Right atrium auricular region (tissue), 2 donors: ENCODE measurements around the gene RB1. TPM values are rescaled to one million over a fixed set of nuclear protein-coding genes. Genes with fewer than 3 reads are reported as not detected.

Source experiments
- DNase-seq: peaks from one replicate; pipeline ENCODE4 v3.0.0-alpha.2; 2019; ENCODE audit warnings: low spot score
- H3K27ac ChIP-seq, 2 donors: fragments of 200-600 bp; sonication (generic); 1 replicate in 1 of 2; 2 replicates in 1 of 2; pipeline ENCODE4 v1.5.1; 2016 to 2019
- H3K27me3 ChIP-seq, 2 donors: fragments of 200-600 bp; sonication (generic); one replicate each; pipeline versions ENCODE4 v1.5.1 to v1.6.0; 2017 to 2019
- H3K36me3 ChIP-seq: fragments of 200-600 bp; sonication (generic); one replicate; pipeline ENCODE4 v1.5.1; 2016
- H3K4me1 ChIP-seq, 2 donors: fragments of 200-600 bp; sonication (generic); one replicate each; pipeline versions ENCODE4 v1.5.1 to v1.6.0; 2017 to 2019
- H3K4me3 ChIP-seq, 2 donors: fragments of 200-600 bp; sonication (generic); 1 replicate in 1 of 2; 2 replicates in 1 of 2; pipeline ENCODE4 v1.5.1; 2017 to 2019; ENCODE audit warnings: mild to moderate bottlenecking in 1 of 2, moderate library complexity in 1 of 2
- H3K9me3 ChIP-seq, 2 donors: fragments of 200-600 bp; sonication (generic); one replicate each; pipeline ENCODE4 v1.5.1; 2019
- CTCF ChIP-seq, 2 donors: fragments of 200-600 bp; sonication (generic); IDR thresholded peaks; one replicate each; pipeline ENCODE4 v1.5.1; 2019; ENCODE audit warnings: antibody characterized with exemption in 2 of 2
- total RNA-seq, 2 donors: library from RNA; depleted of rRNA; stranded (reverse); fragments of >200 nt; gene quantifications; one replicate each; pipeline ENCODE4 v1.1.0, GENCODE V29; 2016

The RB1 gene
- total RNA-seq, 2 donors from 2014 or later, result 24.3 to 27.1 TPM

DNA sequence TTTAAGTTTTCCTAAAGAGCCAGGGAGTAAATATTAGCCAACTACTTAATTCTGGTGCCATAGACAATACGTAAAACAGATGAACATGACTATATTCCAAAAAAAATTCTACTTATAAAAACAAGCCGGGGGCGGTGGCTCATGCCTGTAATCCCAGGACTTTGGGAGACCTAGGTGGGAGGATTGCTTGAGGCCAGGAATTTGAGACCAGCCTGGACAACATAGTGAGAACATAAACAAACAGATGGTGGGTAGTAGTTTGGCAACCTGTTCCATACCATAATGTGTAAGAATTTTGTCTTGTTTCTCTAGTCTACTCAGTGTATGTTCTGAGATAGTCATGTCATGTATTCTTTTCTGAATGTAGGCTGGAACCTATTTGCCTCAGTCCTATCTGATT lies 45.1 kb upstream of the RB1 start:
- no peaks in the 10 kb centered on the region for H3K27me3 ChIP-seq
- no peak overlapping the region for H3K27ac ChIP-seq
- peaks cover 95% of the 10 kb centered on the region for H3K36me3 ChIP-seq
- no peak overlapping the region for H3K4me3 ChIP-seq
- no peaks in the 10 kb centered on the region for H3K9me3 ChIP-seq
- TF ChIP-seq CTCF (IDR thresholded peaks at IDR 0.05), result no peak
- no peak for DNase-seq
- peaks cover 0 to 24% of the 10 kb centered on the region in 2 donors for H3K4me1 ChIP-seq

DNA sequence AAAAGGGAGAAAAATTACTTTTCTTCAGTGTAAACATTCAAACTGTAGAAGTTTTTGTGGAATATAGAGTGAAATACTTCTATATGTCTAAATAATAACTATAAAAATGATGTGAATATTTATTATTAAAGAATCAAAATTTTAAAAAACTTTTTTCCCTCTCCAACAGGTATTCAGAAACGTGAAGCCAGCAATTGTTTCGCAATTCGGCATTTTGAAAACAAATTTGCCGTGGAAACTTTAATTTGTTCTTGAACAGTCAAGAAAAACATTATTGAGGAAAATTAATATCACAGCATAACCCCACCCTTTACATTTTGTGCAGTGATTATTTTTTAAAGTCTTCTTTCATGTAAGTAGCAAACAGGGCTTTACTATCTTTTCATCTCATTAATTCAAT lies 42.6 kb upstream of the RB1 start:
- H3K4me1 ChIP-seq, result peaks cover 0 to 20% of the 10 kb centered on the region in 2 donors
- no peak for DNase-seq
- H3K9me3 ChIP-seq, result no peaks in the 10 kb centered on the region
- no peak overlapping the region for H3K4me3 ChIP-seq
- TF ChIP-seq CTCF (IDR thresholded peaks at IDR 0.05), result no peak
- no peaks in the 10 kb centered on the region for H3K27me3 ChIP-seq
- peaks cover 82% of the 10 kb centered on the region for H3K36me3 ChIP-seq
- H3K27ac ChIP-seq, result no peak overlapping the region

DNA sequence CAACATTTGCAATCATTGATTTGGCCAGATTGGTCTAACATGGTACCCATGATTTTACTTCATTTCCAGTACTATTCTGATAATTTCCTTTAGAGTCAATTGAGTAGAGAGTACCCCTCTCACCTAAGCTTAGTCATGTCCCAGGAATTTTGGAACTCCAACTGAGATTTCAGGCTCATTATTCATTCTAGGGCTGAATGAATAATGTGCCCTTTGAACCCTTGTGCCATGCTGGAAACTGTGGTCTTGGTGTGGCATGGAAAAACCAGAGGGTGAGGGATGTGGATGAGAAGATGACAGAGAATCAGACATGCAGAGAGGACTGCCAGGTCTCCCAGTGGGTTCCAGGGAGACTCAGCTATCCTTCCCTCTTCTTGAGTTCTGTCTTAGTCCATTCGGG lies 40.4 kb upstream of the RB1 start:
- Histone ChIP-seq H3K36me3 (peaks cover 60% of the 10 kb centered on the region), H3K4me3 (no peak overlapping the region)
- DNase-seq, result no peak

GRCh38 chr13:48264058-48264457 lies 39.5 kb upstream of the RB1 start:
- Histone ChIP-seq H3K9me3 (no peaks in the 10 kb centered on the region), H3K27ac (no peak overlapping the region), H3K27me3 (no peaks in the 10 kb centered on the region), H3K4me1 (peaks cover 0 to 25% of the 10 kb centered on the region in 2 donors), H3K4me3 (no peak overlapping the region), H3K36me3 (peaks cover 55% of the 10 kb centered on the region)
- TF ChIP-seq CTCF (IDR thresholded peaks at IDR 0.05), result no peak
- DNase-seq, result no peak

More for the DNA sequence above, 40.4 kb upstream of the RB1 start:
- H3K27ac ChIP-seq, result no peak overlapping the region
- peaks cover 0 to 25% of the 10 kb centered on the region in 2 donors for H3K4me1 ChIP-seq
- H3K9me3 ChIP-seq, result no peaks in the 10 kb centered on the region
- no peaks in the 10 kb centered on the region for H3K27me3 ChIP-seq
- TF ChIP-seq CTCF (IDR thresholded peaks at IDR 0.05), result no peak

- TF ChIP-seq CTCF (IDR thresholded peaks at IDR 0.05), result no peak
- Histone ChIP-seq H3K4me1 (peaks cover 0 to 30% of the 10 kb centered on the region in 2 donors), H3K27me3 (no peaks in the 10 kb centered on the region), H3K9me3 (no peaks in the 10 kb centered on the region), H3K4me3 (no peak overlapping the region), H3K27ac (no peak overlapping the region), H3K36me3 (peaks cover 48% of the 10 kb centered on the region)
- DNase-seq, result no peak
These were observed 38.2 kb upstream of the RB1 start for GRCh38 chr13:48265217-48265815.

GRCh38 chr13:48266150-48266549 lies 37.4 kb upstream of the RB1 start:
- peaks cover 43% of the 10 kb centered on the region for H3K36me3 ChIP-seq
- H3K9me3 ChIP-seq, result no peaks in the 10 kb centered on the region

More at GRCh38 chr13:48266150-48266549, 37.4 kb upstream of the RB1 start:
- H3K27me3 ChIP-seq, result no peaks in the 10 kb centered on the region
- DNase-seq, result no peak
- no peak overlapping the region for H3K4me3 ChIP-seq
- TF ChIP-seq CTCF (IDR thresholded peaks at IDR 0.05), result no peak
- H3K4me1 ChIP-seq, result peaks cover 0 to 30% of the 10 kb centered on the region in 2 donors
- H3K27ac ChIP-seq, result no peak overlapping the region
